ENCODE results near the gene MCOLN1.

The MCOLN1 gene

GRCh38 chr19:7541828-7542443 lies 19.5 kb downstream of the MCOLN1 start (continued):
- TF ChIP-seq, protein P1, sequence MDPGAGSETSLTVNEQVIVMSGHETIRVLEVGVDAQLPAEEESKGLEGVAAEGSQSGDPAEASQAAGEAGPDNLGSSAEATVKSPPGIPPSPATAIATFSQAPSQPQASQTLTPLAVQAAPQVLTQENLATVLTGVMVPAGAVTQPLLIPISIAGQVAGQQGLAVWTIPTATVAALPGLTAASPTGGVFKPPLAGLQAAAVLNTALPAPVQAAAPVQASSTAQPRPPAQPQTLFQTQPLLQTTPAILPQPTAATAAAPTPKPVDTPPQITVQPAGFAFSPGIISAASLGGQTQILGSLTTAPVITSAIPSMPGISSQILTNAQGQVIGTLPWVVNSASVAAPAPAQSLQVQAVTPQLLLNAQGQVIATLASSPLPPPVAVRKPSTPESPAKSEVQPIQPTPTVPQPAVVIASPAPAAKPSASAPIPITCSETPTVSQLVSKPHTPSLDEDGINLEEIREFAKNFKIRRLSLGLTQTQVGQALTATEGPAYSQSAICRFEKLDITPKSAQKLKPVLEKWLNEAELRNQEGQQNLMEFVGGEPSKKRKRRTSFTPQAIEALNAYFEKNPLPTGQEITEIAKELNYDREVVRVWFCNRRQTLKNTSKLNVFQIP (CRISPR knock-in tag; IDR thresholded peaks at IDR 0.05; ENCODE audit: borderline replicate concordance, low read depth) = no peak
- TF ChIP-seq ZC3H10 (CRISPR knock-in tag; IDR thresholded peaks at IDR 0.05) = no peak
- TF ChIP-seq ZFP3 (CRISPR knock-in tag; IDR thresholded peaks at IDR 0.05) = no peak
- no peak for TF ChIP-seq GLIS3 (CRISPR knock-in tag; IDR thresholded peaks at IDR 0.05)
- no peak for TF ChIP-seq ISL1 (CRISPR knock-in tag; IDR thresholded peaks at IDR 0.05)
- no peak for TF ChIP-seq PPARA (CRISPR knock-in tag; IDR thresholded peaks at IDR 0.05; ENCODE audit: borderline replicate concordance)
- TF ChIP-seq OSR1 (CRISPR knock-in tag; IDR thresholded peaks at IDR 0.05) = no peak
- no peak for TF ChIP-seq CSRNP3 (CRISPR knock-in tag; IDR thresholded peaks at IDR 0.05)
- TF ChIP-seq CREB5 (CRISPR knock-in tag; IDR thresholded peaks at IDR 0.05; ENCODE audit: low read depth) = no peak
- no peak for TF ChIP-seq ESRRG (CRISPR knock-in tag; IDR thresholded peaks at IDR 0.05)
- TF ChIP-seq RARB (CRISPR knock-in tag; IDR thresholded peaks at IDR 0.05) = no peak
- no peak for TF ChIP-seq TCF4 (CRISPR knock-in tag; IDR thresholded peaks at IDR 0.05; ENCODE audit: borderline replicate concordance)

DNA sequence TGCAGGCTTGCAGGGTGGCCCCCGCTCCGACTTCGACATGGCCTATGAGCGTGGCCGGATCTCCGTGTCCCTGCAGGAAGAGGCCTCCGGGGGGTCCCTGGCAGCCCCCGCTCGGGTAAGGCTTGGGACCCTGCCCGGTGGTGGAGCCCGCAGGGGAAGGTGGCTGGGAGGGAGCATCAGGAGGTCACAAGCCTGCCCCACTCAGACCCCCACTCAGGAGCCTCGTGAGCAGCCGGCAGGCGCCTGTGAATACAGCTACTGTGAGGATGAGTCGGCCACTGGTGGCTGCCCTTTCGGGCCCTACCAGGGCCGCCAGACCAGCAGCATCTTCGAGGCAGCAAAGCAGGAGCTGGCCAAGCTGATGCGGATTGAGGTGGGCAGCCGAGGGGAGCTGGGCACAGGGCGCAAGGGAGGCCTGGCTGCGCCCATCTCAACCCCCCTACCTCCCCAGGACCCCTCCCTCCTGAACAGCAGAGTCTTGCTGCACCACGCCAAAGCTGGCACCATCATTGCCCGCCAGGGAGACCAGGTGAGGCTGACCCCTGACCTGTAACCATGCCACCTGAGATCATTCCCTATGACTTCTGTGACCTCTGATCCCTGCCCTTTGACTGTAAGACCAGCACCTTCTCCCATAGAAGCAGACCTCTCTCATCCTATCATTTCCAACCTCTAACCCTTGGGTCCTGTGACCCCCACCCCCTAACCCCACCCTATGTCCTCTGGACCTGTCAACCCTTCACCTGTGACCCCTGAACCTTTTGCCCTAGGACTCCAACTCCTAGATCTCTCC lies 20.3 kb downstream of the MCOLN1 start:
- TF ChIP-seq BACH2 (CRISPR knock-in tag; IDR thresholded peaks at IDR 0.05; ENCODE audit: borderline replicate concordance) = no peak
- TF ChIP-seq ZC3H10 (CRISPR knock-in tag; IDR thresholded peaks at IDR 0.05) = no peak
- TF ChIP-seq SNAI2 (CRISPR knock-in tag; IDR thresholded peaks at IDR 0.05) = no peak
- no peak for TF ChIP-seq OSR1 (CRISPR knock-in tag; IDR thresholded peaks at IDR 0.05)
- TF ChIP-seq ZNF8 (CRISPR knock-in tag; IDR thresholded peaks at IDR 0.05) = no peak
- no peak for TF ChIP-seq RARB (CRISPR knock-in tag; IDR thresholded peaks at IDR 0.05)
- TF ChIP-seq, protein P1 (CRISPR knock-in tag; IDR thresholded peaks at IDR 0.05; ENCODE audit: borderline replicate concordance, low read depth) = no peak
- TF ChIP-seq ISL1 (CRISPR knock-in tag; IDR thresholded peaks at IDR 0.05) = no peak
- no peak for TF ChIP-seq PATZ1 (CRISPR knock-in tag; IDR thresholded peaks at IDR 0.05; ENCODE audit: borderline replicate concordance)
- no peak for TF ChIP-seq CSRNP3 (CRISPR knock-in tag; IDR thresholded peaks at IDR 0.05)
- TF ChIP-seq PPARA (CRISPR knock-in tag; IDR thresholded peaks at IDR 0.05; ENCODE audit: borderline replicate concordance) = no peak
- no peak for TF ChIP-seq ZNF70 (CRISPR knock-in tag; IDR thresholded peaks at IDR 0.05)
- no peak for TF ChIP-seq CSDC2 (CRISPR knock-in tag; IDR thresholded peaks at IDR 0.05)
- TF ChIP-seq ZFP3 (CRISPR knock-in tag; IDR thresholded peaks at IDR 0.05) = no peak
- no peak for TF ChIP-seq TCF4 (CRISPR knock-in tag; IDR thresholded peaks at IDR 0.05; ENCODE audit: borderline replicate concordance)

GRCh38 chr19:7544626-7545025 lies 22.2 kb downstream of the MCOLN1 start:
- ATAC-seq = no peak
- no peak for TF ChIP-seq CREB5 (CRISPR knock-in tag; IDR thresholded peaks at IDR 0.05; ENCODE audit: low read depth)
- TF ChIP-seq BACH2 (CRISPR knock-in tag; IDR thresholded peaks at IDR 0.05; ENCODE audit: borderline replicate concordance) = no peak
- no peak for TF ChIP-seq ARNTL (CRISPR knock-in tag; IDR thresholded peaks at IDR 0.05; ENCODE audit: borderline replicate concordance, low read depth)
- TF ChIP-seq ZNF70 (CRISPR knock-in tag; IDR thresholded peaks at IDR 0.05) = no peak
- no peak for TF ChIP-seq ZC3H10 (CRISPR knock-in tag; IDR thresholded peaks at IDR 0.05)
- TF ChIP-seq GLIS3 (CRISPR knock-in tag; IDR thresholded peaks at IDR 0.05) = no peak
- TF ChIP-seq ZNF8 (CRISPR knock-in tag; IDR thresholded peaks at IDR 0.05) = no peak
- TF ChIP-seq TOX (CRISPR knock-in tag; IDR thresholded peaks at IDR 0.05; ENCODE audit: borderline replicate concordance) = no peak
- TF ChIP-seq, protein P2, sequence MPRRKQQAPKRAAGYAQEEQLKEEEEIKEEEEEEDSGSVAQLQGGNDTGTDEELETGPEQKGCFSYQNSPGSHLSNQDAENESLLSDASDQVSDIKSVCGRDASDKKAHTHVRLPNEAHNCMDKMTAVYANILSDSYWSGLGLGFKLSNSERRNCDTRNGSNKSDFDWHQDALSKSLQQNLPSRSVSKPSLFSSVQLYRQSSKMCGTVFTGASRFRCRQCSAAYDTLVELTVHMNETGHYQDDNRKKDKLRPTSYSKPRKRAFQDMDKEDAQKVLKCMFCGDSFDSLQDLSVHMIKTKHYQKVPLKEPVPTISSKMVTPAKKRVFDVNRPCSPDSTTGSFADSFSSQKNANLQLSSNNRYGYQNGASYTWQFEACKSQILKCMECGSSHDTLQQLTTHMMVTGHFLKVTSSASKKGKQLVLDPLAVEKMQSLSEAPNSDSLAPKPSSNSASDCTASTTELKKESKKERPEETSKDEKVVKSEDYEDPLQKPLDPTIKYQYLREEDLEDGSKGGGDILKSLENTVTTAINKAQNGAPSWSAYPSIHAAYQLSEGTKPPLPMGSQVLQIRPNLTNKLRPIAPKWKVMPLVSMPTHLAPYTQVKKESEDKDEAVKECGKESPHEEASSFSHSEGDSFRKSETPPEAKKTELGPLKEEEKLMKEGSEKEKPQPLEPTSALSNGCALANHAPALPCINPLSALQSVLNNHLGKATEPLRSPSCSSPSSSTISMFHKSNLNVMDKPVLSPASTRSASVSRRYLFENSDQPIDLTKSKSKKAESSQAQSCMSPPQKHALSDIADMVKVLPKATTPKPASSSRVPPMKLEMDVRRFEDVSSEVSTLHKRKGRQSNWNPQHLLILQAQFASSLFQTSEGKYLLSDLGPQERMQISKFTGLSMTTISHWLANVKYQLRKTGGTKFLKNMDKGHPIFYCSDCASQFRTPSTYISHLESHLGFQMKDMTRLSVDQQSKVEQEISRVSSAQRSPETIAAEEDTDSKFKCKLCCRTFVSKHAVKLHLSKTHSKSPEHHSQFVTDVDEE (CRISPR knock-in tag; IDR thresholded peaks at IDR 0.05) = no peak
- no peak for TF ChIP-seq ZFP3 (CRISPR knock-in tag; IDR thresholded peaks at IDR 0.05)

More for the DNA sequence above, 20.3 kb downstream of the MCOLN1 start:
- ATAC-seq = no peak
